ENCODE measurements around the gene SLC36A1.

DNA sequence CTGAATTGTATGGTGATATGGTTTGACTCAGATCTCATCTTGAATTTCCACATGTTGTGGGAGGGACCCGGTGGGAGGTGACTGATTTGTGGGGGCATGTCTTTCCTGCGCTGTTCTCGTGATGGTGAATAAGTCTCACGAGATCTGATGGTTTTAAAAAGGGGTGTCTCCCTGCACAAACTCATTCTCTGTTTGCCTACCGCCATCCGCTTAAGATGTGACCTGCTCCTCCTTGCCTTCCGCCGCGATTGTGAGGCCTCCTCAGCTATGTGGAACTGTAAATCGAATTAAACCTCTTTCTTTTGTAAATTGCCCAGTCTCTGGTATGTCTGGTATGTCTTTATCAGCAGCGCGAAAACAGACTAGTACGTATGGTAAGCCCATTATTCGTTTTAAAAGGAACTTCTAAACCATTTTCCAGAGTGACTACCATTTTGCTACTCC is 48.7 kb downstream of the SLC36A1 start:
- TF ChIP-seq, protein P1, sequence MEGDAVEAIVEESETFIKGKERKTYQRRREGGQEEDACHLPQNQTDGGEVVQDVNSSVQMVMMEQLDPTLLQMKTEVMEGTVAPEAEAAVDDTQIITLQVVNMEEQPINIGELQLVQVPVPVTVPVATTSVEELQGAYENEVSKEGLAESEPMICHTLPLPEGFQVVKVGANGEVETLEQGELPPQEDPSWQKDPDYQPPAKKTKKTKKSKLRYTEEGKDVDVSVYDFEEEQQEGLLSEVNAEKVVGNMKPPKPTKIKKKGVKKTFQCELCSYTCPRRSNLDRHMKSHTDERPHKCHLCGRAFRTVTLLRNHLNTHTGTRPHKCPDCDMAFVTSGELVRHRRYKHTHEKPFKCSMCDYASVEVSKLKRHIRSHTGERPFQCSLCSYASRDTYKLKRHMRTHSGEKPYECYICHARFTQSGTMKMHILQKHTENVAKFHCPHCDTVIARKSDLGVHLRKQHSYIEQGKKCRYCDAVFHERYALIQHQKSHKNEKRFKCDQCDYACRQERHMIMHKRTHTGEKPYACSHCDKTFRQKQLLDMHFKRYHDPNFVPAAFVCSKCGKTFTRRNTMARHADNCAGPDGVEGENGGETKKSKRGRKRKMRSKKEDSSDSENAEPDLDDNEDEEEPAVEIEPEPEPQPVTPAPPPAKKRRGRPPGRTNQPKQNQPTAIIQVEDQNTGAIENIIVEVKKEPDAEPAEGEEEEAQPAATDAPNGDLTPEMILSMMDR (IDR thresholded peaks at IDR 0.05; ENCODE audit: low read depth, low read length), result no peak
- TF ChIP-seq POLR2A (IDR thresholded peaks at IDR 0.05; ENCODE audit: extremely low read depth, insufficient read length), result no peak
- TF ChIP-seq, protein P2, sequence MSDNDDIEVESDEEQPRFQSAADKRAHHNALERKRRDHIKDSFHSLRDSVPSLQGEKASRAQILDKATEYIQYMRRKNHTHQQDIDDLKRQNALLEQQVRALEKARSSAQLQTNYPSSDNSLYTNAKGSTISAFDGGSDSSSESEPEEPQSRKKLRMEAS (IDR thresholded peaks at IDR 0.05; ENCODE audit: low read depth, low read length), result no peak
- TF ChIP-seq MYC (IDR thresholded peaks at IDR 0.05; ENCODE audit: low read depth, low read length), result no peak

Measured in NB4 (cell line).